Cardiac septum (tissue), 1 donor: ENCODE data around the gene ITGB5. TPM values are rescaled to one million over a fixed set of nuclear protein-coding genes. Genes with fewer than 3 reads are reported as not detected.
A peak's percentile ranks its signal among the peaks of the same experiment; 100 is the strongest.
"Not testable (repeated sequence)": the region's sequence is repeated elsewhere in the genome, so short reads cannot be mapped to it uniquely, and the experiment has no call there.

Source experiments
- DNase-seq: peaks from one replicate; pipeline ENCODE4 v3.0.0-alpha.2; 2020; ENCODE audit warnings: low spot score
- intact Hi-C: fragments of 100-400 bp; cut with DNase I; formaldehyde crosslinking; loops from one replicate; pipeline ENCODE4 v1.14.0; 2022
- microRNA-seq: library from miRNA; unstranded; fragments of <30 nt; microRNA quantifications from one replicate; pipeline ENCODE4 v1.2.0, GENCODE V29; 2020
- total RNA-seq: library from RNA; stranded (reverse); fragmentation: NEBNext Ultra II Directional; extraction: Animal tissue kit (Norgen Biotek cat#: 25700); gene quantifications from one replicate; pipeline ENCODE4 v1.2.1, GENCODE V29; 2021
- donor health status: DM: no; HTN: no; CAD: no.

Gene ITGB5
- total RNA-seq, 1 donor from 2014 or later: 180 TPM

DNA sequence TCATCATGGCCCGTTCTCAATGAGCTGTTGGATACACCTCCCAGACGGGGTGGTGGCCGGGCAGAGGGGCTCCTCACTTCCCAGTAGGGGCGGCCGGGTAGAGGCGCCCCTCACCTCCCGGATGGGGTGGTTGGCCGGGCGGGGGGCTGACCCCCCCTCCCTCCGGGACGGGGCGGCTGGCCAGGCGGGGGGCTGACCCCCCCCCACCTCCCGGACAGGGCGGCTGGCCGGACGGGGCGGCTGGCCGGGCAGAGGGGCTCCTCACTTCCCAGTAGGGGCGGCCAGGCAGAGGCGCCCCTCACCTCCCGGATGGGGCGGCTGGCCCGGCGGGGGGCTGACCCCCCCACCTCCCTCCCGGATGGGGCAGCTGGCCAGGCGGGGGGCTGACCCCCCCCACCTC, 137.3 kb downstream of the ITGB5 start:
- DNase-seq, intact Hi-C loops: not testable (repeated sequence)

DNA sequence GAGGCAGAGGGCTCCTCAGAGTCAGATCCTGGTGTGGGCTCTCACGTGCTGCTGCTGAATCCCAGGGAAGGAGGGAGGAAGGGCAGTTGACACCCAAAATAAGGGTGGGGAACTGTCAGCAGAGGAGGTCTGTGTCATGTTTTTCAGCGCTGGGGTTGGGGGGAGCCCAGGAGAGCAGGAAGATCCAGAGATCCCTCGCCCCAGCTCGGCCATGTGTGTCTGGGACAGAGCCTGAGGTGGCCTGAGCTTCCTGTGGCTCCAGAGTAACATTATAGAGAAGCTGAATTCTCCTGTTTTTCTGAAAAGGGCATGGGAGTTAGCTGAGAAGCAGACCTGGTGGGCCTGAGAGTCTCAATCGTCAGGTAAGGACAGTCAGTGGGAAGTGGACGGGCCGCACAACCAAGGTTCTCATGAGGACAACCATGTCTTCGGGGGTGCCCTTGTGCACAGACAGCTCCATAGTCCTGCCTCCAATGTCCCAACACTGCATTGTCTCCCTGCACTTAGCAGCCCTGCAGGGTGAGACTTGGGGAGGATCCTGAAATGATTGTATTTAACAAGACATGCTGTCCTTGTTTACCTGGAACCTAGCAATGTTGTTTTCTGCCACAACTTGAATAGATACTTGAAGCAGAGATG, 138.5 kb downstream of the ITGB5 start:
- DNase-seq: no peak
- intact Hi-C loops: no loop called here

DNA sequence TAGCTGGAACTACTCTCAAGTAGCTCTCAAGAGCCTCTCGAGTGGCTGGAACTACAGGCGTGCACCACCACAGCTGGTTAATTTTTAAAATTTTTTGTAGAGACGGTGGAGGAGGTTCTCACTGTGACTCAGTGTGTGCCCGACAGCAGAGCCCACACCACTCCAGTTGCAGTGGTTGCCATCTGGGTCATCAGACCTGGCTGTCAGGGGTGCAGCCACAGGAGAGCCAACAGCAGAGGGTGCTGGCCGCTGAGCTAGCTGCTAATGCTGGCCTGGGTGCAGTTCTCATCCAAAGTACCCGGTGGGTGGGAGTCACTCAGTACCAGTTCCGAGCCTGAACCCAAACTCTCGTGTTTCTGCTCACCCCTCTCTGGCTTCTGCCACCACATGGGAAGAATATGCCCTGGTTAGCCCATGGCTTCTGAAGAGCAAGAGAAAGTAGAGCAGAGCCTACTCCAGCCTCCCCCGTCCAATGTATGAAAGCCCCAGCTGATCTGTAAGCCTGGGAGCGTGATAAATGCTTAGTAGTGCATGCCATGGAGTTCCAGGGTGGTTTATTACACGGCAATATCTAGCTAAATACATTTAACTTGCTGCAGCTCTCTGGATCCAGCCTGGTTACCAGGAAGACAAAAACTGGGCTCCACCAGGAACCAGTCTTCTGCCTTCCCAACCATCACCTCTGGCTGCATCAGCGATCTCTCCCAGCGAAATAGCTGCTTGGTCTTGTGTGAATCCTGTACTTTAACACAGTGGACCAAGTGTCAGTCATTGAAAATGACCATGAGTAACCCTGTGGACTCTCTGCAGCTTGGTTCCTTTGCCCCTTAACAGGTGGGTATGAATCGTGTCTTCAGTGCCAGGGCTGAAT, 139.8 kb downstream of the ITGB5 start:
- intact Hi-C loops: no loop called here
- DNase-seq: no peak

DNA sequence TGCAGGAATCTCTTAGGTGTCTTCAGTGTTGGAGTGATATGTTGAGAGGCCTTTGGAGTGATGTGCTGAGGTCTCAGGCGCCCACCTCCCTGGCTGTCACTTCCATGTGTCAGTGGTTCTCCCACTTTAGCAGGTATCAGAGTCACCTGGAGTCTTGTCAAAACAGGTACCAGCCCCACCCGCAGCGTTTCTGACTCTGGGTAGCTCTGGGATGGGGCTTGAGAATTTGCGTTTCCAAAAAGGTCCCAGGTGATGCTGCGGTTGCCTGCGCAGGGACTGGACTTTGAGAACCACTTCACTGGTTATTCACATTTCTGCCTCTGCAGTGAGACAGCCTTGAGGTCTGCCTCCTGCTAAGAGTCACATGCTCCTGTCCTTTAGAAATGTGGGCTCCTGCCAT, 141.4 kb downstream of the ITGB5 start:
- intact Hi-C loops: no loop called here

DNA sequence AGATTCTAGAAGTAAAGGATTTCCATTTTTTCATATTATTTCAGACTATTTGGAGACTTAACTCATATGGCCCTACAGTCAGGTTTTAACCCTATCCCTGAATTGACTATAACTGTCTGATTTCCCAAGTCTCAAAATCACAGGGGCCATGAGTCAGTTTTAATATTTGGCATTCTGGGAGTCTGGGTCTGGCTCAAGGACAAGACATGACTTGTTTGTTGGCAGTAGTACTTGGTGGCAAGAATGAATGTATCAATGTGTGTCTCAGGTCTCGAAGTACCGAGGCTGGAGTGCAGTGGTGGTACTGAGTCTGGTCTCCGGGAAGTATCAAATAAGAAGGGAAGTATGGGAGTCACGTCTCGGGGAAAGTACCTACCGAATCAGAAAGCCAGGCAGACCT, 146.1 kb downstream of the ITGB5 start:
- no peak for DNase-seq
- intact Hi-C loops: no loop called here

More for the DNA sequence above, 141.4 kb downstream of the ITGB5 start:
- DNase-seq: no peak

DNA sequence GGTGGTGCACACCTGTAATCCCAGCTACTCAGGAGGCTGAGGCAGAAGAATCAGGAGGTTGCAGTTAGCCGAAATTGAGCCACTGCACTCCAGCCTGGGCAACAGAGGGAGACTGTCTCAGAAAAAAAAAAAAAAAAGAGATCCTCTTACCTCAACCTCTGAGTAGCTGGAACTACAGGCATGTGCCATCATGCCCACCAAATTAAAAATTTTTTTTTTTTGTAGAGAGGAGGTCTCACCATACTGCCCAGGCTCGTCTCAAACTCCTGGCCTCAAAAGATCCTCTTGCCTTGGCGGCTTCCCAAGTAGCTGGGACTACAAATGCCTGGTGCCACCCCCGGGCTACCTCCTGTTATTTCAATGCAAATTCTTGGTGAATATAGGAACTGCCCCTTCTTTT, 155.4 kb downstream of the ITGB5 start:
- no peak for DNase-seq
- intact Hi-C loops: no loop called here

DNA sequence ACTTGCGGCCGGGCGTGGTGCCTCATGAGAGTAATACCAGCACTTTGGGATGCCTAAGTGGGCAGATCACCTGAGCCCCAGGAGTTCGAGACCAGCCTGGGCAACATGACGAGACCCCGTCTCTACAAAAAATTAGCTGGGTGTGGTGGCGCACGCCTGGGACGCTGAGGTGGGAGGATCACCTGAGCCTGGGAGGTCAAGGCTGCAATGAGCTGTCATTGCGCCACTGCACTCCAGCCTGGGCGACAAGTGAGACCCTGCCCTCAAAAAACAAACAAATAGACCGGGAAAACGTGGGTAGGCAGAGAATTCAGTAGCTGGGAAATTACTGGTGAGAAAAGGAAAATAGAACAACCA, 156.2 kb downstream of the ITGB5 start:
- DNase-seq: no peak
- intact Hi-C loops: no loop called here

DNA sequence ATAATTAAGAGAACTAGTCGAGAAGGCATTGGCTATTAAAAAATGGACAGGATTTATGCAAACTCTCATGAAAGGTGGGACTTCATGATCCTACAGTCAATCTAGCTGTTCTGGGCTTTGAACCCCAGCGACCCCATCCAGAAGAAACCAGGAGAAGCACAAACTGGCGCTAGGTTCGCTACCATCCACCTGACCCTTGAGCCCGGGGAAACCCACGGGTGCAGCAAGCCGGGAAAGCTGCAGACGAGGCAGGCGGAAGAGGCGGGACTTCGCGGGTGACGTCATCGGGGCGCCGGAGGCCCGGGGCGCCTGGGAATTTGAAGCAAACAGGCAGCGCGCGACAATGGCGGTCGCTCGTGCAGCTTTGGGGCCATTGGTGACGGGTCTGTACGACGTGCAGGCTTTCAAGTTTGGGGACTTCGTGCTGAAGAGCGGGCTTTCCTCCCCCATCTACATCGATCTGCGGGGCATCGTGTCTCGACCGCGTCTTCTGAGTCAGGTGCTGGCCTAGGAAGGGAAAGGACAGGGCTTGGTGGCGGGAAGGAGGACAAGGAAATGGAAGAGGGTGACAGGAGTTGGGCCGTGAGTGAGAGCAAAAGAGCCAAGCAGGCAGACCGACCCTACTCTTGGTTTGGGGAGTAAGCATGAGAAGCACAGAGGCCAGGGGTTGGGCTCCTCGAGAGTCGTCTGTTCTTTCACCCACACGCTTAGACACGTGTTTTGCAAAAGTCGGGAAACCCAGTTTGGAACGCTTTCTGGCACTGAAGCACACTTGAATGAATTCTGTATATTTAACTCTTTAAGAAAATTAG, 156.8 kb downstream of the ITGB5 start, which contains the start of gene UMPS:
Gene UMPS, plus strand, starts transcription at position 324 of the 812 bp plus-strand sequence. Its CDS starts 20 bp downstream, at position 344.
- intact Hi-C loops: no loop called here
- DNase-seq: peak; percentile 95

DNA sequence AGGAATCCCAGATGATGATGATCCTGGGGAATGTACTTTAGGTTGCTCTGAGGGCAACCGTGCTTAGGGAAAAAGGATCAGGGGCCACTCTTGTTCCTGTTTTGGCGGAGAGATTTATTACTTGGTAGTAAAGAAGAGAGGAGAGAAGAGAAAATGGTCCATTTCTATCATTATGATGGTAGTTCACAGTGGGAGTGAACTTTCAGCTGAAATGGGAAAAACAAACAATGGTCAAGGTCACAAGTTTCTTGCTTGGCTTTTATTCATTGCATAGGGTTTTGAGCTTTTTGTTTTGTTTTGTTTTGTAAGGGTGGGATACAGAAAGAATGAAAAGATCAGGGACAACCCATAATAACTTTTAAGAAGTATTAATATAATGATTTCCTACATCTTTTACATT, 164.6 kb downstream of the ITGB5 start:
- intact Hi-C loops: no loop called here
- DNase-seq: no peak

DNA sequence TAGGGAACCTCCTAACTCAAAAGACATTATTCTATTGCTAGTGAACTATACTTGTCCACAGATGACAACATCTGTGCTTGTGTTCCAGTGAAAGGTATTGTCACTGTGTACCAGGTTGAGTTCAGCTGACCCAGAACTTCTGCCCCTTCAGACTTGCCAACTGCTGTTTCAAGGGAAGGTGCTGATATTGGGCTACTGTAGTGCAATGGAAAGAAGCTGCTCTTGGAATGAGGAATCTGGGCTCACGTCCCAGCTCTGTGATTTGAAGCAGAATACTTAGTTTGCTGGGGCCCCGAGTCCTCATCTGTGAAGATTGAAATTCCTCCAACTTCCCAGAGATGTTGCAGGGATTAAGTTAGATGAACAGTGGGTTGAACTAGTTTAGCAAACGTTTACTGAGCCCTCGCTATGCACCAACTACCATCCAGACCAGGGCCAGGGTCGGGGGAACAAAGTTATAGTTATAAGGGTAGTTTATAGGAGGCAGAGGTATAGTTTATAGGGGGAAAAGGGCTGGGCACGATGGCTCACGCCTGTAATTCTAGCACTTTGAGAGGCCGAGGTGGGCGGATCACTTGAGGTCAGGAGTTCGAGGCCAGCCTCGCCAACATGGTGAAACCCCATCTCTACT, 172.8 kb downstream of the ITGB5 start:
- intact Hi-C loops: no loop called here
- no peak for DNase-seq

Small RNAs within 50 kb of the gene (microRNA-seq; reads per million reads assigned to microRNA genes)
- gene MIR544B: not detected

Other genes starting within 250 kb of the ITGB5 start
- gene UMPS, start 156.9 kb downstream of the ITGB5 start, total RNA-seq: 13.5 TPM
- 0.13 TPM for gene MUC13, start 47.4 kb upstream of the ITGB5 start, total RNA-seq
- gene HEG1, start 168.6 kb upstream of the ITGB5 start, total RNA-seq: 151 TPM